Activated CD8-positive, alpha-beta T cell treated with anti-CD3 and anti-CD28 coated beads, Interleukin-2, amount 10 ng/mL, durations not matched to agents 7 days and 5 days (primary cell): ENCODE measurements around the gene ZNF785. TPM values are rescaled to one million over a fixed set of nuclear protein-coding genes. Genes with fewer than 3 reads are reported as not detected.

Source experiments
- ATAC-seq: fragments of 150-1000 bp; cut with Tn5 transposase; one replicate; pipeline ENCODE4 v1.10.0; 2021; ENCODE audit warnings: moderate library complexity
- CTCF ChIA-PET: fragments of 350-600 bp; sonication (Branson Sonifier 250); formaldehyde crosslinking; loops from one replicate; lab custom pipeline; 2021; ENCODE audit warnings: antibody characterized with exemption; lab: Charles Lee
- POLR2A ChIA-PET: fragments of 350-600 bp; sonication (Branson Sonifier 250); formaldehyde crosslinking; loops from one replicate; lab custom pipeline; 2021; ENCODE audit warnings: antibody characterized with exemption; lab: Charles Lee
- DNase-seq: peaks from one replicate; pipeline ENCODE4 v3.0.0-alpha.2; 2020
- H3K27ac Mint-ChIP-seq: one replicate; pipeline ENCODE4 v1.8.0; 2021; ENCODE audit warnings: mild to moderate bottlenecking, mixed read lengths
- H3K27me3 Mint-ChIP-seq: one replicate; pipeline ENCODE4 v1.8.0; 2021; ENCODE audit warnings: low read depth, mixed read lengths
- H3K36me3 Mint-ChIP-seq: one replicate; pipeline ENCODE4 v1.8.0; 2021; ENCODE audit warnings: low read depth, mixed read lengths
- H3K4me1 Mint-ChIP-seq: one replicate; pipeline ENCODE4 v1.8.0; 2021; ENCODE audit warnings: low read depth, mixed read lengths
- H3K4me3 Mint-ChIP-seq: one replicate; pipeline ENCODE4 v1.8.0; 2021; ENCODE audit warnings: mild to moderate bottlenecking, mixed read lengths
- H3K9me3 Mint-ChIP-seq: one replicate; pipeline ENCODE4 v1.8.0; 2022; ENCODE audit warnings: mixed read lengths; ENCODE audit not compliant: insufficient read depth
- total RNA-seq, 2 experiments: library from RNA; stranded (reverse); gene quantifications; one replicate each; pipeline ENCODE4 v1.2.3, GENCODE V29; 2021

The ZNF785 gene
- total RNA-seq, 2 experiments from 2014 or later, result 11.7 to 13.7 TPM

- Mint-ChIP-seq H3K4me3 (no peak overlapping the region), H3K9me3 (no peaks in the 10 kb centered on the region), H3K4me1 (peaks cover 38% of the 10 kb centered on the region), H3K27ac (no peak overlapping the region), H3K27me3 (peaks cover 3% of the 10 kb centered on the region), H3K36me3 (peaks cover 2% of the 10 kb centered on the region)
- ChIA-PET POLR2A (interaction anchor here (1.1 to 3.9 kb wide), 3 partner anchors 8 to 77 kb away, joined by 3 to 29 read pairs (median 27); partner anchors contain the start of genes ZNF747 and ZNF764), CTCF (interaction anchor here (0.8 to 1.7 kb wide), 6 partner anchors 8 to 136 kb away, joined by 4 to 8 read pairs (median 5); partner anchors contain the start of genes DCTPP1, ZNF747 and ZNF764)
- no peak for ATAC-seq
- no peak for DNase-seq
These were observed 20.0 kb downstream of the ZNF785 start for GRCh38 chr16:30565526-30565925.

GRCh38 chr16:30562021-30562420 is 23.5 kb downstream of the ZNF785 start:
- POLR2A ChIA-PET, result interaction anchor here (1.5 to 2.1 kb wide), 2 partner anchors 10 to 27 kb away, joined by 13 to 16 read pairs; partner anchors contain the start of genes ZNF688 and ZNF747
- no peaks in the 10 kb centered on the region for H3K9me3 Mint-ChIP-seq

DNA sequence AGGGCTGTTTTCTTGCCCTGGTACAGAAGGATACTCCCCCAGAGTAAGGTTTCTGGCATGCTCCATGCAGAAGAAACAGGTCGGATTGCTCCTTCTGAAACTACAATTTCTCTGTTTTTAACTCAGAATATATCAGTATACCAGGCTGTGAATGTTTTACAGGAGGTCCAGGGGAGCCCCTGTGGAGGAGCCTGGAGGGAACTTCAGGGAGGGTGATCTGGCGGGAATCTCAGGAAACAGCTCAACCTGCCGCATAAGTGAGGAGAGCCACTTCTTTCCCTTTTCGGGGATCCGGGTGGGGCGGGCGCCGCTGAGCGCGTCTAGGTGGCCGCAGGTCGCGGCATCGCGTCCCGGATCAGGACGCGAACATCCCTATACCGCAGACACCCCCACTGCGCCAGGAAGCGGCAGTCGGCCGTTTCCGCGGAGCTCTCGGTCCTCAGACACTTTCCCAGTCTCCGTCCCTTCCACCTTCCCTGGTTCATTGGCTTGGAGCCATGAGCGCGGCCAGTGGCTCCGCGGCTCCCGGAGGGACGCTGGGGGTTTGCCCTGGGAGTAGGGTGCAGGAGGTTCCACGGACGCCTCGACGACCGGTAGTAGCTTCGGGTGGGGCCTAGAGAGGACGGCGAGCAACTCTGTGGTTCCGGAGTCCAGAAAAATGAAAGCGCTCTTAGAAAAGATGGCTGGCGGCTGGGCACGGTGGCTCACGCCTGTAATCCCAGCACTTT is 24.2 kb downstream of the ZNF785 start:
- H3K4me1 Mint-ChIP-seq, result peaks cover 28% of the 10 kb centered on the region
- H3K36me3 Mint-ChIP-seq, result peaks cover 6% of the 10 kb centered on the region
- no peaks in the 10 kb centered on the region for H3K9me3 Mint-ChIP-seq
- DNase-seq (no peak), ATAC-seq (no peak)
- peaks cover 3% of the 10 kb centered on the region for H3K27me3 Mint-ChIP-seq
- H3K4me3 Mint-ChIP-seq, result peak overlapping the region; percentile 81
- CTCF ChIA-PET, result interaction anchor here (1.2 to 2.1 kb wide), 3 partner anchors 26 to 132 kb away, joined by 3 to 9 read pairs (median 7); partner anchors contain the start of gene DCTPP1
- peak overlapping the region; percentile 85 for H3K27ac Mint-ChIP-seq
- POLR2A ChIA-PET, result interaction anchor here (0.8 to 2.1 kb wide), 4 partner anchors 9 to 103 kb away, joined by 3 to 16 read pairs (median 8); partner anchors contain the start of genes ZNF688 and ZNF747

More at GRCh38 chr16:30562021-30562420, 23.5 kb downstream of the ZNF785 start:
- DNase-seq, result no peak
- peaks cover 3% of the 10 kb centered on the region for H3K27me3 Mint-ChIP-seq
- H3K4me1 Mint-ChIP-seq, result peaks cover 27% of the 10 kb centered on the region
- peaks cover 3% of the 10 kb centered on the region for H3K36me3 Mint-ChIP-seq
- CTCF ChIA-PET, result interaction anchor here (1.2 to 2.1 kb wide), 3 partner anchors 26 to 132 kb away, joined by 3 to 9 read pairs (median 7); partner anchors contain the start of gene DCTPP1
- H3K4me3 Mint-ChIP-seq, result peak overlapping the region; percentile 81
- no peak for ATAC-seq
- peak overlapping the region; percentile 85 for H3K27ac Mint-ChIP-seq

DNA sequence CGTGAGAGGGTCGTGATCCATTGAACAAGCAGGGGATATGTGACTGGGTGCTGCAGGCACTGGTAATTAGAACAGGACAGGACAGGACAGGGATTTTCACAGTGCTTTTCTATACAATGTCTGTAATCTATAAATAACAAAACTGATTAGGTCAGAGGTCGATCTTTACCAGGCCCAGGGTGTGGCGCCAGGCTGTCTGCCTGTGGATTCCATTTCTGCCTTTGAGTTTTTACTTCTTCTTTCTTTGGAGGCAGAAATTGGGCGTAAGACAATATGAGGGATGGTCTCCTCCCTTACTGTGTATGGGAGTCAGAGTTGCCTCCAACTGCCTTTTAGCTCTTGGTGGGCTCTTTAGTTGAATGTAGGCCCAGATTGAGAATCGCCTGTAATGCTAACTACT is 25.8 kb downstream of the ZNF785 start:
- ATAC-seq (no peak), DNase-seq (no peak)
- H3K36me3 Mint-ChIP-seq, result peaks cover 17% of the 10 kb centered on the region
- H3K27me3 Mint-ChIP-seq, result peaks cover 3% of the 10 kb centered on the region
- CTCF ChIA-PET, result interaction anchor here (1.5 to 6.0 kb wide), 2 partner anchors 24 to 99 kb away, joined by 4 to 76 read pairs; partner anchors contain the start of gene ZNF747
- POLR2A ChIA-PET, result interaction anchor here (3.3 to 3.5 kb wide), 2 partner anchors 12 to 25 kb away, joined by 43 to 80 read pairs; partner anchors contain the start of genes ZNF688 and ZNF747
- no peaks in the 10 kb centered on the region for H3K9me3 Mint-ChIP-seq
- H3K27ac Mint-ChIP-seq, result peak overlapping the region; percentile 56
- H3K4me3 Mint-ChIP-seq, result peak overlapping the region; percentile 7
- peaks cover 32% of the 10 kb centered on the region for H3K4me1 Mint-ChIP-seq

DNA sequence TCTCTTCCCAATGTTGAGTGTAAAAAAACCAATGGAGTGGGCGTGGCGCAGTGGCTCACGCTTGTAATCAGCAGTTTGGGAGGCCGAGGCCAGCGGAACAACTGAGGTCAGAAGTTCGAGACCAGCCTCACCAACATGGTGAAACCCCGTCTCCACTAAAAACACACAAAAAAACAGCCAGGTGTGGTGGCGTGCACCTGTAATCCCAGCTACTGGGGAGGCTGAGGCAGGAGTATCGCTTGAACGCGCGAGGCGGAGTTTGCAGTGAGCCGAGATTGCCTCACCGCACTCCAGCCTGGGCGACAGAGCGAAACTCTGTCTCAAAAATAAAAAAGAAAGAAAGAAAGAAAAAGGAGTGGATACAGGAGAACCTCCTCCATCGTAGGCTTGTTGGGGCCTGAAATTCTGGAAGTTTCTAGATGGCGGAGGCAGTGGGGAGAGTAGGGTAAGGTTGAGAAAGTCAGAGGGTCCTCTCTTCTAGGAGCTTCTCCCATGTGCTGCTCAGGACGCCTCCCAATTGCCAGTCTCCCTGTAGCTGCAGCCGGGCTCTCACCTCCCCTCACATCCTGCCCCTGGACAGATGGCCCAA is 26.6 kb downstream of the ZNF785 start:
- H3K4me1 Mint-ChIP-seq, result peaks cover 38% of the 10 kb centered on the region
- H3K27ac Mint-ChIP-seq, result peak overlapping the region; percentile 86
- peak overlapping the region; percentile 87 for H3K4me3 Mint-ChIP-seq
- CTCF ChIA-PET, result interaction anchor here (0.8 to 6.0 kb wide), 16 partner anchors 7 to 129 kb away, joined by 3 to 76 read pairs (median 6); partner anchors contain the start of genes DCTPP1, PRR14, ZNF688 and ZNF747
- H3K27me3 Mint-ChIP-seq, result peaks cover 3% of the 10 kb centered on the region
- POLR2A ChIA-PET, result interaction anchor here (0.6 to 3.5 kb wide), 12 partner anchors 8 to 188 kb away, joined by 3 to 80 read pairs (median 6); partner anchors contain the start of genes DCTPP1, ITGAL, ZNF688 and ZNF689
- no peaks in the 10 kb centered on the region for H3K9me3 Mint-ChIP-seq
- ATAC-seq, result no peak
- DNase-seq, result no peak
- peaks cover 24% of the 10 kb centered on the region for H3K36me3 Mint-ChIP-seq

- Mint-ChIP-seq H3K27ac (peak within 1 kb of the TSS; percentile 86), H3K4me3 (peak within 1 kb of the TSS; percentile 87), H3K9me3 (no peaks in the 10 kb centered on the region), H3K27me3 (peaks cover 3% of the 10 kb centered on the region), H3K4me1 (peaks cover 46% of the 10 kb centered on the region), H3K36me3 (peaks cover 31% of the 10 kb centered on the region)
- ATAC-seq (peak; percentile 96), DNase-seq (peak; percentile 99)
- ChIA-PET POLR2A (interaction anchor here (0.6 to 3.5 kb wide), 16 partner anchors 9 to 187 kb away, joined by 3 to 80 read pairs (median 4); partner anchors contain the start of genes DCTPP1, ITGAL, ZNF688 and ZNF689), CTCF (interaction anchor here (0.8 to 6.0 kb wide), 20 partner anchors 8 to 149 kb away, joined by 3 to 76 read pairs (median 4); partner anchors contain the start of genes DCTPP1, PRR14, ZNF688 and ZNF747)
These were observed 27.3 kb downstream of the ZNF785 start, which contains the start of gene ZNF764 for GRCh38 chr16:30557957-30558788. ZNF764 (minus strand) TSS chr16:30558374; CDS start chr16:30558182, 192 bp downstream.

DNA sequence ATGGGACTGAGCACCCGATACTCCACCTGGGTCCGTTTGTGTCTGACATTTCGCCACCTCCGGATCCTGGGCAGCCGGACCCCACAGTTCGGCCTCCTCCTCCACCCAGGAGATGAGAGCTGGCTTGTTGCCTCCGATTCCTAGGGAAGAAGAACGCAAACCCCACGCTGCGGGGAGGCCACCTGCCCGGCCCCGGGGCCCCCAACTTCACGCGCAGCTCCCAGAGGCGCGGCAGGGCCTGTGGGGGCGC is 27.9 kb downstream of the ZNF785 start:
- CTCF ChIA-PET, result interaction anchor here (0.8 to 6.0 kb wide), 18 partner anchors 8 to 148 kb away, joined by 3 to 76 read pairs (median 4); partner anchors contain the start of genes DCTPP1, PRR14, ZNF688 and ZNF747
- POLR2A ChIA-PET, result interaction anchor here (0.6 to 3.5 kb wide), 14 partner anchors 9 to 1629 kb away, joined by 3 to 80 read pairs (median 4); partner anchors contain the start of genes DCTPP1, ZNF688, ZNF689 and ZNF747
- ATAC-seq (no peak), DNase-seq (no peak)
- H3K27me3 Mint-ChIP-seq, result peaks cover 3% of the 10 kb centered on the region
- no peaks in the 10 kb centered on the region for H3K9me3 Mint-ChIP-seq
- H3K4me3 Mint-ChIP-seq, result peak overlapping the region; percentile 87
- H3K4me1 Mint-ChIP-seq, result peaks cover 50% of the 10 kb centered on the region
- H3K36me3 Mint-ChIP-seq, result peaks cover 37% of the 10 kb centered on the region
- H3K27ac Mint-ChIP-seq, result peak overlapping the region; percentile 86

GRCh38 chr16:30556125-30556473 is 29.4 kb downstream of the ZNF785 start:
- peak overlapping the region; percentile 58 for H3K4me3 Mint-ChIP-seq
- peak overlapping the region; percentile 57 for H3K27ac Mint-ChIP-seq
- POLR2A ChIA-PET, result interaction anchor here (3.2 to 3.5 kb wide), 2 partner anchors 22 to 29 kb away, joined by 24 to 80 read pairs; partner anchors contain the start of genes ZNF747 and ZNF785
- CTCF ChIA-PET, result interaction anchor here (0.6 to 6.0 kb wide), 5 partner anchors 10 to 104 kb away, joined by 3 to 76 read pairs (median 8); partner anchors contain the start of genes ZNF688 and ZNF747
- no peaks in the 10 kb centered on the region for H3K9me3 Mint-ChIP-seq
- peaks cover 60% of the 10 kb centered on the region for H3K4me1 Mint-ChIP-seq
- DNase-seq (no peak), ATAC-seq (no peak)
- H3K36me3 Mint-ChIP-seq, result peaks cover 40% of the 10 kb centered on the region
- H3K27me3 Mint-ChIP-seq, result peaks cover 2% of the 10 kb centered on the region

- peak overlapping the region; percentile 57 for H3K27ac Mint-ChIP-seq
- H3K4me3 Mint-ChIP-seq, result peak overlapping the region; percentile 58
- DNase-seq (no peak), ATAC-seq (no peak)
- ChIA-PET POLR2A (interaction anchor here (0.6 to 3.2 kb wide), 2 partner anchors 17 to 30 kb away, joined by 3 to 24 read pairs; partner anchors contain the start of gene ZNF785), CTCF (interaction anchor here (6.0 kb wide), 1 partner anchor 20 kb away, joined by 76 read pairs; the partner anchor contains the start of gene ZNF747)
- no peaks in the 10 kb centered on the region for H3K9me3 Mint-ChIP-seq
- H3K27me3 Mint-ChIP-seq, result no peaks in the 10 kb centered on the region
- peaks cover 40% of the 10 kb centered on the region for H3K36me3 Mint-ChIP-seq
- peaks cover 60% of the 10 kb centered on the region for H3K4me1 Mint-ChIP-seq
These were observed 30.0 kb downstream of the ZNF785 start for GRCh38 chr16:30555315-30556124.
